IPS DF 19.7 (cell line): ENCODE measurements around the gene ZDHHC14.

ENCODE experiments used
- DNase-seq: peaks from one replicate; pipeline ENCODE4 v3.0.0-alpha.2; 2013; ENCODE audit warnings: low read depth, low spot score

ZDHHC14 gene

GRCh38 chr6:157642736-157643135 lies 261.7 kb downstream of the ZDHHC14 start:
- no peak for DNase-seq

- DNase-seq = no peak
Observed at GRCh38 chr6:157644043-157644810, 263.2 kb downstream of the ZDHHC14 start.

DNA sequence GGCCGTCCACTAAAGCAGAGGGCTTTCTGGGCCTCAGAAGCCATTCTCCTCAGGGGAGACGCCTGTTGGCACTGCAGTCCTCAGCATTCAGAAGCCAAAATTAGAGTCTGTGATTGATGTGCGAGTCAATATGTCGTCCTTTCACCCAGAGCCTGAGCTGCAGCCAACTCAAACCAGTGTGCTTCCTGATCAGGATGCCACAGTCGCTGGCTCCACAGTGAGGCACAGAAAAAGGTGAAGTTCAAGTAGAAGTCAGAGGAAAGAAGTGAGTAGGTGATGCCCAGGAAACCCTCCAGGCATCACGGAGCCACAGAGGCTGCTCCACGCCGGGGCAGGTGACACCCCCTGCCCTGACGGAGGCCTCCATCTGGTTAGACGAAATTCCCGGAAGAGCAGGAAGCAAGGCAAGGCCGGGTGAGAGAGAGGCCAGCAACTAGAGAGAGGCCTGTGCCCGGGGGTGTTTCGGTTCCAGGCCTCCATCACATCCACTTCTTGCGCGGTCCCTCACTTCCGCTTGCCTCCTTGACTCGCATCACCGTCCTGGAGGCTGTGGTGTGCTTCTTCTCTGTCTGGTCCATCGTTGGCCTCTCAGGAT lies 264.3 kb downstream of the ZDHHC14 start:
- no peak for DNase-seq

DNA sequence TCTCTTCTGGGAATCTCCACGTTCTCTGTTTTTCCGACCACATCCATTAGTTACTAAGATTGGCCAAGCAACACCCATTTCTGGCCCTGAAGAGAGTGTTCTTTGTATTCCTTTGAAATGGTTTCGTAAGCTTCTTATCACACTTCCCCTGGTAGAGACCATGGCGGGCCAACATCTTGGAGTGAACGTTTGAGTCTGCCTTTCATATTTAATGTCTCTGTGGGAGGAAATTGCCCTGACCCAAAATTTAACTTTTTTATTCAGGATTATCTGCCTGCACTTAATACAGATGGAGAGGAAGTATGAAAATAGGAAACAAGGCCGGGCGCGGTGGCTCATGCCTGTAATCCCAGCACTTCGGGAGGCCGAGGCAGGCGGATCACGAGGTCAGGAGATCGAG lies 265.0 kb downstream of the ZDHHC14 start:
- DNase-seq = no peak

DNA sequence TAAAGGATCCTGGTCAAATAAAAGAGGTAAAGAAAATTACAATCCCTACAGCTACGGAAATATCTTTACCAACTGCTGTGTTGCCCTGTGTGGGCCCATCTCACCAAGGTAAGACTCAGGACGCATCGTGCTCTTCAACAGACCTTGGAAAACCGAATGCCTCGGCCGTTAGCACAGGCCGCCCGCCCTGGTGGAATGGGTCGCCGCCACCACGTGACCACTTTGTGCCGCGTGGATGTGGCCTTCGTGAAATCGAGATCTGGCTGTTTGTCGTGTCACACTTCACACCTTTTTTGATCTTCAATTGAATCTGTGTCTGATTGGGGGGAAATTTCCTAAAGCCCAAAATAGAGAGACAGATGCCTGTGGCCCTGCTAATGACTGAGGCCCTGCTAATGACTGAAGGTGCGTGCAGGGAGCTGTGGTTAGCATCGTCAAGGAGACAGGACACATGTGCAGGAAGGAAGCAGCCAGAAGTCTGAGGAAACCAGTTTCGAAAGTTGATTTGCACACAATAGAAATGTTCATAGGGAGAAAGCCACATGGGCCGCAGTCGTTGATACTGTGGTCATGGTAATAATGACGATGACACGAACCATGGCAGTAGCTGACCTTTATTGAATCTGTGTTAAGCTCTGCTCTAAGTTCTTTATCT lies 266.4 kb downstream of the ZDHHC14 start:
- DNase-seq = no peak

DNA sequence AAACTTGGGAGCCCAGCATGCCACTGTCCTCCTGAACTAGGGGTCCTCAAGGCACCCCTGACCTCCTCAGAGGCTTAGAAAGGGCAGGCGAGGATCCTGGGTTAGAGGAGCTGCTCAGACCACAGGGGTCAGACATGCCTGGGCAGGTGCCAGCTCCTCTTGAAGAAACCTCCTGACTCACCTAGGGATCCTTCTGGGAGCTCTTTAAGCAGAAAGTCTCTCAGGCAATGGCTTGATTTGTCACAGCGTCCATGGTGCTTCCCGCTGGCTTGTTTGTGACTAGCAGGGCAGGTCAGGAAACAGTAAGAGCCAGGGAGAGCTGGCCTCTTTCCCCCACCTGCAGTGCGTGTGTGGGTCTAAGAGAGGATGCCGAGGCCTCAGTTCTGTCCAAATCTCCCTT lies 267.6 kb downstream of the ZDHHC14 start:
- DNase-seq = no peak

- no peak for DNase-seq
Observed at GRCh38 chr6:157649311-157650260, 268.6 kb downstream of the ZDHHC14 start.

- DNase-seq = no peak
Observed at GRCh38 chr6:157650261-157650640, 269.3 kb downstream of the ZDHHC14 start.

DNA sequence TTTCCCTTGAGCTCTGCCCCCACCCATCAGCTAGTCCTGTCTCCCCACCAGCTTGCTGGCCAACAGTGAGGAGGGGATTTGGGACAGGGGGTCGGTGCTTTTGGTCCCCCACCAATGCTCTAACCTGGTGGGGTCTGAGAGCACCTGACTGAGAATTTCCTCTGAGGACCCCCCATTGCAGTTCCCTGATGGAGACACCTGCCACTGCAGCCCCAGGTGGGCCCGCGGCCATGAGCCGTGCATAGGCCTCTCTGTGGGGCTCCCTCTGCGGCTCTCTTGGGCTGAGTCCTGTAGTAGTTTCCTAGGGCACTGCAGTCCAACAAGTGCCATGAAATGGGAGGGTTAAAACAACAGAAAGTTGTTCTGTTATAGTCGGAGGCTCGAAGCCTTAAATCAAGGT lies 269.8 kb downstream of the ZDHHC14 start:
- no peak for DNase-seq

- no peak for DNase-seq
Observed at GRCh38 chr6:157651731-157652490, 270.9 kb downstream of the ZDHHC14 start.

DNA sequence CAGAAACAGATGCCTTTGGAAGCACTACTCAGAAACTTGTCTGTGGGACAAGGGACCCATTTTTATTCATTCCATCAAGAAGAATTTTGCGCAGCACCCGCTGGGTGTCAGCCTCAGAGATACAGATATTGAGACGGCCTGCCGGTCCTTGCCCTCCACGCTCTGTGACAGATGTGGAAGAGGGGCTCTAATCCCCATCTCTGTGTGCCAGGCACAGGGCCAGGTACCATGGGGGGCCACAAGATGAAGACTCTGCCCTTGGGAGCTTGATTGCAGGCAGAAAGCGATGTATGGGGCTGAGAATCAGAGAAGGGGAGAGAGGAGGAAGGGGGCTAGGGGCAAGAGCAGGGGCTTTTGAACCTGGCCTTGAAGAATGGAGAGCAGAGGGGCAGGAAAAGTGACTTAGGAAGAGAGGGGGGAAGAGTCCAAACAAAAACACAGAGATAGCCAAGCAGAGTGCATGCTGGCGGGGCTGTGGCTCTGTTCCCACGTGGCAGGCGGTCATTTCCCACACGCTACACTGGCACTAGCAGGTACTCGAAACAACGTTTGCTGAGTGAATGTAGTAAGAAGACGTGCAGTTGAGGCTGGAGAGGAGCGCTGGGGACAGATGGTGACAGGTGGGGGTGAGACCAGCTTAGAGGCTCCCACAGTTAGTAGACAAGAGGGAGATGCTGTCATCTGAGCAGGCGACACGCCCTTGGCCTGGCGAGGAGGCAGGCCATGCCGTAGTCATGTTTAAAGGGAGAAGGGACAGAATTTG lies 271.8 kb downstream of the ZDHHC14 start:
- DNase-seq = no peak

GRCh38 chr6:157653521-157653920 lies 272.5 kb downstream of the ZDHHC14 start:
- DNase-seq = no peak

DNA sequence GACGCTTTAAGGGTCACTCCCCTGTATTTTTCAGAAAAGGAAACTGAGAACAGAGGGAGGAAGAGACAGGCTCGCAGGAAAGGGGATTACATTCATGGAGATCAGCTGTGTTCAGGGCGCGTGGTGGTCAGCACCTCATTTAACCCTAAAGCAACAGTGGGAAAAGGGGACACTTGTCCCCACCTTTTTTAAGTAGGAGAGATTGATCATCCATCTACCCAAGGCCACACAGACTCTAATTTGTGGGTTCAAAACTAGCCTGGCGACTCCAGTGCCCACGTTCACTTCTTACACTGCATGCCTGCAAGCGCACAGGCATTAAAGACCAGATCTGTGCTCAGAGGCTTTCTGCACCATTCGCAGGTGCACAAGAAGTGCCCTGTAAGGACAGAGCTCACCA lies 274.1 kb downstream of the ZDHHC14 start:
- no peak for DNase-seq

DNA sequence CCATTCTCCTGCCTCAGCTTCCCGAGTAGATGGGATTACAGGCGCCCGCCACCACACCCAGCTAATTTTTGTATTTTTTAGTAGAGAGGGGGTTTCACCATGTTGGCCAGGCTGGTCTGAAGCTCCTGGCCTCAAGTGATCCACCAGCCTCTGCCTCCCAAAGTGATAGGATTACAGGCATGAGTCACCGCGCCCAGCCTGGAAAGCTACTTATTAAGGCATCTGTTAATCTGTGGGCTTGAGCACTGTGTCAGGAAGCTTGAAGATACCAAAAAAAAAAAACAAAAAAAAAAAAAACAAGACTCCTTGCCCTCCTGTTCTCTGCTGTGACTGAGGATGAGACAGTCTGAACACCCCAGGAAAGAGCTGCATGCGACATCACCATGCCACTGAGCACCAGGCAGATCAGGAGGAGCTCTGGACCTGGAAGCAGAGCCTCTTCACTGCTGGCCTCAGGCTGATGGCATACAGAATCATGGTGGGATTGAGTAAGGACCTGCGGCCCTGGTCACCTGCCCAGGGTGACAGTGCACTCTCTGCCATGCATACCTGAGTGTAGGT lies 275.5 kb downstream of the ZDHHC14 start:
- no peak for DNase-seq

DNA sequence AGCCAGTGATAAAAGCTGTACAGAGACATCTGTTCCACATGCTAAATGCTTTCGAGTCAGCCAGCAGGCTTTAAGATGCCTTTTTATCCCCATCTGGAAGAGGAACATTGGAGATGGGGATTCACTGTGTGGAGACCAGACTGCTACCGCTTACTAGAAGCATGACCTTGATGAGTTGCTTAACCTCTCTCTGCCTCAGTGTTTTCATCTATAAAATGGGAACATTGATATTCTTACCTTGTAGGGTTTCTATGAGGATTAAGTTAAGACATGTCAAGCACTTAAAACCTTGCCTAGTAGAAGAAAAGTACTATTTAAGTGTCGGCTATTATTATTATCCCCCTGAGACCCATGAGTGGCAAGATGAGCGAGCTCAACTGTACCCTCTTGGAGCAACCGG lies 276.8 kb downstream of the ZDHHC14 start:
- no peak for DNase-seq

GRCh38 chr6:157658301-157658700 lies 277.3 kb downstream of the ZDHHC14 start:
- no peak for DNase-seq

- no peak for DNase-seq
Observed at GRCh38 chr6:157659536-157660271, 278.7 kb downstream of the ZDHHC14 start.

DNA sequence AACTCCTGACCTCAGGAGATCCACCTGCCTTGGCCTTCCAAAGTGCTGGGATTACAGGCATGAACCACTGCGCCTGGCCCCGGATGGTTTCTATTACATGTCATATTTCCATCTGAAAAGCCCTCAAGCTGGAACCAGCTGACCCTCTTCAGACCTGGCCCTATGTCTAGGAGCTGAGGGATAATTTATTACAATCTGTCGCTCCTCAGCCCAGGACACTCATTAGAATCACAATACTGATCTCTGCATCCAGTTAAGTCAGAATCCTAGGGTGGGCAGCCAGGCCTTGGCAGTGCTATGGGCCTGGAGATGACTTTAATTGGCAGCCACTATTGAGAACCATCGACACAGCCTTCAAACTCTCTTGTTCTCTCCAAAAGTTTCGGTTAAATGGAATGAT lies 279.4 kb downstream of the ZDHHC14 start:
- no peak for DNase-seq

GRCh38 chr6:157661652-157662051 lies 280.7 kb downstream of the ZDHHC14 start:
- DNase-seq = no peak
